GM19397 (cell line): Measurements from ENCODE around the gene RMND5B.
A peak's percentile ranks its signal among the peaks of the same experiment; 100 is the strongest.
"Not testable (repeated sequence)": the region's sequence is repeated elsewhere in the genome, so short reads cannot be mapped to it uniquely, and the experiment has no call there.

Source experiments
- ATAC-seq: cut with Tn5 transposase; IDR thresholded peaks from one replicate; pipeline ENCODE4 v1.9.1; 2021; ENCODE audit warnings: mild to moderate bottlenecking, moderate library complexity; ENCODE audit not compliant: unreplicated experiment

RMND5B gene

GRCh38 chr5:178113841-178114324, 16.9 kb upstream of the RMND5B start:
- peak; percentile 17 for ATAC-seq

GRCh38 chr5:178114325-178115135, 16.3 kb upstream of the RMND5B start:
- no peak for ATAC-seq

- ATAC-seq, result no peak
Observed at GRCh38 chr5:178115136-178115813, 15.5 kb upstream of the RMND5B start.

- no peak for ATAC-seq
Observed at GRCh38 chr5:178115814-178116142, 15.0 kb upstream of the RMND5B start.

- ATAC-seq, result no peak
Observed at GRCh38 chr5:178116143-178116885, 14.5 kb upstream of the RMND5B start.

GRCh38 chr5:178117923-178118701, 12.7 kb upstream of the RMND5B start:
- no peak for ATAC-seq

GRCh38 chr5:178119915-178120606, 10.8 kb upstream of the RMND5B start:
- no peak for ATAC-seq

- ATAC-seq, result peak; percentile 73
Observed at GRCh38 chr5:178120607-178121357, 10.0 kb upstream of the RMND5B start.

GRCh38 chr5:178121391-178122276, 9.2 kb upstream of the RMND5B start:
- peak; percentile 2 for ATAC-seq

GRCh38 chr5:178122346-178122745, 8.5 kb upstream of the RMND5B start:
- no peak for ATAC-seq

GRCh38 chr5:178123094-178123965, 7.5 kb upstream of the RMND5B start:
- ATAC-seq, result no peak

- no peak for ATAC-seq
Observed at GRCh38 chr5:178123966-178124925, 6.6 kb upstream of the RMND5B start.

GRCh38 chr5:178125253-178125906, 5.4 kb upstream of the RMND5B start:
- ATAC-seq, result no peak

- no peak for ATAC-seq
Observed at GRCh38 chr5:178126556-178126955, 4.3 kb upstream of the RMND5B start.

- not testable (repeated sequence) for ATAC-seq
Observed at GRCh38 chr5:178127300-178128009, 3.4 kb upstream of the RMND5B start.
